Transverse colon (tissue), 4 donors: ENCODE data around the gene EDN3.

Experiments used
- EP300 ChIP-seq: sonication (generic); formaldehyde crosslinking; IDR thresholded peaks from one replicate; pipeline ENCODE4 v1.6.1; 2017; ENCODE audit warnings: antibody characterized with exemption, low read depth
- POLR2A ChIP-seq: fragments of 450-650 bp; IDR thresholded peaks from one replicate; pipeline ENCODE4 v1.6.1; 2016; ENCODE audit warnings: antibody characterized with exemption, mild to moderate bottlenecking, moderate library complexity
- POLR2AphosphoS5 ChIP-seq, 3 donors: sonication (generic); formaldehyde crosslinking; IDR thresholded peaks; one replicate each; pipeline ENCODE4 v1.6.1; 2016; ENCODE audit warnings: antibody characterized with exemption in 3 of 3
- TF ChIP-seq, protein P1 (sequence below), 5 experiments: fragments of 200-600 bp in 3 of 5; fragments of 450-650 bp in 2 of 5; sonication (generic) in 3 of 5; IDR thresholded peaks; 1 replicate in 2 of 5; 2 replicates in 3 of 5; pipeline ENCODE4 v1.5.1; 2016 to 2017; ENCODE audit warnings: antibody characterized with exemption in 5 of 5, inconsistent platforms in 3 of 5, mild to moderate bottlenecking in 2 of 5, moderate library complexity in 1 of 5

GRCh38 chr20:59349277-59349676 is 48.9 kb downstream of the EDN3 start:
- TF ChIP-seq, protein P1, sequence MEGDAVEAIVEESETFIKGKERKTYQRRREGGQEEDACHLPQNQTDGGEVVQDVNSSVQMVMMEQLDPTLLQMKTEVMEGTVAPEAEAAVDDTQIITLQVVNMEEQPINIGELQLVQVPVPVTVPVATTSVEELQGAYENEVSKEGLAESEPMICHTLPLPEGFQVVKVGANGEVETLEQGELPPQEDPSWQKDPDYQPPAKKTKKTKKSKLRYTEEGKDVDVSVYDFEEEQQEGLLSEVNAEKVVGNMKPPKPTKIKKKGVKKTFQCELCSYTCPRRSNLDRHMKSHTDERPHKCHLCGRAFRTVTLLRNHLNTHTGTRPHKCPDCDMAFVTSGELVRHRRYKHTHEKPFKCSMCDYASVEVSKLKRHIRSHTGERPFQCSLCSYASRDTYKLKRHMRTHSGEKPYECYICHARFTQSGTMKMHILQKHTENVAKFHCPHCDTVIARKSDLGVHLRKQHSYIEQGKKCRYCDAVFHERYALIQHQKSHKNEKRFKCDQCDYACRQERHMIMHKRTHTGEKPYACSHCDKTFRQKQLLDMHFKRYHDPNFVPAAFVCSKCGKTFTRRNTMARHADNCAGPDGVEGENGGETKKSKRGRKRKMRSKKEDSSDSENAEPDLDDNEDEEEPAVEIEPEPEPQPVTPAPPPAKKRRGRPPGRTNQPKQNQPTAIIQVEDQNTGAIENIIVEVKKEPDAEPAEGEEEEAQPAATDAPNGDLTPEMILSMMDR (IDR thresholded peaks at IDR 0.05): no peak
- TF ChIP-seq POLR2AphosphoS5 (IDR thresholded peaks at IDR 0.05) (no peak), EP300 (no peak), POLR2A (no peak)
